HepG2 (cell line): ENCODE data around the gene CPSF4. TPM values are rescaled to one million over a fixed set of nuclear protein-coding genes. Genes with fewer than 3 reads are reported as not detected.

Experiments used
- ATAC-seq: fragments of 200-7000 bp; cut with Tn5 transposase; 3 replicates; pipeline ENCODE4 v1.9.1; 2020; ENCODE audit warnings: mild to moderate bottlenecking, moderate library complexity
- BruUV-seq: library from RNA; stranded (reverse); fragments of 400-500 nt; replicated peaks from 2 replicates; lab custom pipeline; 2021; lab: Mats Ljungman, UMichigan
- CTCF ChIA-PET: fragments of 300-600 bp; formaldehyde crosslinking; extraction: SDS; loops from one replicate; lab custom pipeline; 2021; ENCODE audit warnings: low total read pairs, inconsistent platforms, low intra/inter-chr PET ratio; lab: Yijun Ruan, JAX
- POLR2A ChIA-PET: fragments of 350-600 bp; sonication (Branson Sonifier 250); formaldehyde crosslinking; loops from one replicate; lab custom pipeline; 2020; ENCODE audit warnings: antibody characterized with exemption, inconsistent platforms; lab: Yijun Ruan, JAX
- DNase-seq: peaks from one replicate; pipeline ENCODE4 v3.0.0-alpha.2; 2015; ENCODE audit warnings: low spot score
- FAIRE-seq: peaks from 3 replicates; lab custom pipeline; 2011; peaks lifted over from hg19 to GRCh38; lab: Jason Lieb, UNC
- H2AFZ ChIP-seq: one replicate; pipeline ENCODE4 v1.6.1; 2011; ENCODE audit warnings: low read length, inconsistent platforms
- H3K27ac ChIP-seq: fragments of 300-600 bp; 3 replicates; pipeline ENCODE4 v1.8.0; 2011; ENCODE audit warnings: mixed run types, mild to moderate bottlenecking, mixed read lengths, low read length, inconsistent platforms; ENCODE audit not compliant: insufficient read depth; ENCODE audit errors: extremely low read length
- H3K27me3 ChIP-seq, 2 experiments: fragments of 200-600 bp in 1 of 2; 2 replicates in 1 of 2; 3 replicates in 1 of 2; pipeline versions ENCODE4 v1.6.0 to v1.8.0; 2011; ENCODE audit warnings: low read length in 2 of 2, mild to moderate bottlenecking in 2 of 2, moderate library complexity in 2 of 2, inconsistent platforms in 1 of 2; ENCODE audit not compliant: insufficient read depth in 2 of 2, control insufficient read depth in 1 of 2
- H3K36me3 ChIP-seq, 2 experiments: fragments of 200-600 bp in 1 of 2; replicated peaks in 1 of 2; 2 replicates in 1 of 2; 3 replicates in 1 of 2; pipeline versions ENCODE4 v1.5.1 to v1.8.0; 2011; ENCODE audit warnings: low read length in 2 of 2, inconsistent platforms in 1 of 2; ENCODE audit not compliant: insufficient read depth in 2 of 2, control insufficient read depth in 1 of 2
- H3K4me1 ChIP-seq: 2 replicates; pipeline ENCODE4 v1.5.1; 2012; ENCODE audit warnings: low read length, inconsistent platforms; ENCODE audit not compliant: insufficient read depth
- H3K4me2 ChIP-seq: 2 replicates; pipeline ENCODE4 v1.6.0; 2011; ENCODE audit warnings: low read depth, low read length, inconsistent platforms
- H3K4me3 ChIP-seq, 3 experiments: fragments of 200-600 bp in 1 of 3; sonication (generic), shearing (Covaris generic) in 1 of 3; replicated peaks in 1 of 3; 2 replicates each; pipeline ENCODE4 v1.5.1; 2011 to 2016; ENCODE audit warnings: low read length in 3 of 3, inconsistent platforms in 2 of 3, low read depth in 2 of 3, mild to moderate bottlenecking in 2 of 3, control low read depth in 1 of 3, mixed read lengths in 1 of 3; ENCODE audit not compliant: insufficient read depth in 1 of 3
- H3K79me2 ChIP-seq: one replicate; pipeline ENCODE4 v1.6.1; 2011; ENCODE audit warnings: low read length, inconsistent platforms; ENCODE audit not compliant: insufficient read depth
- H3K9ac ChIP-seq: 2 replicates; pipeline ENCODE4 v1.6.0; 2011; ENCODE audit warnings: mild to moderate bottlenecking, low read depth, low read length, inconsistent platforms; ENCODE audit not compliant: insufficient read depth
- H3K9me3 ChIP-seq: 2 replicates; pipeline ENCODE4 v1.5.1; 2012; ENCODE audit warnings: mild to moderate bottlenecking, low read length
- H4K20me1 ChIP-seq: 2 replicates; pipeline ENCODE4 v1.6.0; 2011; ENCODE audit warnings: inconsistent platforms, mild to moderate bottlenecking, low read length, moderate library complexity; ENCODE audit not compliant: insufficient read depth
- ARNTL ChIP-seq: sonication (generic); formaldehyde crosslinking; IDR thresholded peaks from 2 replicates; pipeline ENCODE4 v1.4.0; 2020; ENCODE audit warnings: mild to moderate bottlenecking, missing genetic modification reagents
- BHLHE40 ChIP-seq: IDR thresholded peaks from 2 replicates; pipeline ENCODE4 v1.6.1; 2011; ENCODE audit warnings: low read length, improper control_type of control experiment
- CBX1 ChIP-seq: IDR thresholded peaks from one replicate; pipeline ENCODE4 v1.6.1; 2016; ENCODE audit warnings: antibody characterized with exemption, low read depth
- DR1 ChIP-seq: sonication (generic); formaldehyde crosslinking; IDR thresholded peaks from 2 replicates; pipeline ENCODE4 v1.8.0; 2021; ENCODE audit warnings: mild to moderate bottlenecking, missing genetic modification reagents, inconsistent platforms
- FOSL2 ChIP-seq: sonication (generic); formaldehyde crosslinking; IDR thresholded peaks from 2 replicates; pipeline ENCODE4 v1.4.0; 2020; ENCODE audit warnings: missing genetic modification reagents
- HNRNPLL ChIP-seq: fragments of 200-400 bp; formaldehyde crosslinking; IDR thresholded peaks from 2 replicates; pipeline ENCODE4 v1.6.1; 2017; ENCODE audit warnings: mild to moderate bottlenecking, low read depth, low read length; ENCODE audit not compliant: poor library complexity, severe bottlenecking
- HOXD1 ChIP-seq: sonication (generic); formaldehyde crosslinking; IDR thresholded peaks from 2 replicates; pipeline ENCODE4 v1.5.0; 2020; ENCODE audit warnings: missing genetic modification reagents
- MED1 ChIP-seq: sonication (generic); formaldehyde crosslinking; IDR thresholded peaks from 2 replicates; pipeline ENCODE4 v1.4.0; 2020; ENCODE audit warnings: missing genetic modification reagents
- POLR2AphosphoS5 ChIP-seq: IDR thresholded peaks from 2 replicates; pipeline ENCODE4 v1.6.1; 2012; ENCODE audit warnings: low read depth, low read length
- PRMT3 ChIP-seq: sonication (generic); formaldehyde crosslinking; IDR thresholded peaks from 2 replicates; pipeline ENCODE4 v1.8.1; 2022; ENCODE audit warnings: low read depth, mild to moderate bottlenecking, moderate library complexity, missing genetic modification reagents, borderline replicate concordance
- RBM22 ChIP-seq: fragments of 200-400 bp; formaldehyde crosslinking; optimal IDR thresholded peaks from 2 replicates; pipeline ENCODE3; 2017; ENCODE audit warnings: mild to moderate bottlenecking, low read length, moderate library complexity
- SCMH1 ChIP-seq: sonication (generic); formaldehyde crosslinking; IDR thresholded peaks from 2 replicates; pipeline ENCODE4 v1.9.0; 2021; ENCODE audit warnings: missing genetic modification reagents, mild to moderate bottlenecking, borderline replicate concordance
- ZNF547 ChIP-seq: sonication (generic); formaldehyde crosslinking; IDR thresholded peaks from 2 replicates; pipeline ENCODE4 v1.5.1; 2020; ENCODE audit warnings: mild to moderate bottlenecking, missing genetic modification reagents
- ZNF777 ChIP-seq: sonication (generic); formaldehyde crosslinking; IDR thresholded peaks from 2 replicates; pipeline ENCODE4 v1.4.0; 2020; ENCODE audit warnings: missing genetic modification reagents
- WGBS: methylation state at CpG from one replicate; pipeline ENCODE4 v1.1.6; 2017; ENCODE audit warnings: low lambda C conversion rate; 5-methylcytosine and 5-hydroxymethylcytosine counted together
- in situ Hi-C: cut with HindIII; loops from 2 replicates; pipeline ENCODE4 v1.10.0; 2017; ENCODE audit warnings: low pct_unique_long_range_greater_than_20kb; ENCODE audit not compliant: extremely low pct_ligation_motif_present
- intact Hi-C: fragments of 100-400 bp; cut with micrococcal nuclease; formaldehyde crosslinking; loops from one replicate; pipeline ENCODE4 v1.10.0; 2022; ENCODE audit not compliant: unreplicated experiment
- polyA plus RNA-seq, 8 experiments: library from polyadenylated mRNA; depleted of rRNA in 3 of 8; stranded (reverse) in 7 of 8; unstranded in 1 of 8; fragments of >200 nt; fragmentation: Illumina TruSeq in 4 of 8; extraction: Trizol in 4 of 8; gene quantifications; 2 replicates each; pipeline versions ENCODE4 v1.2.1 to v1.2.3, GENCODE V29; 2011 to 2016; ENCODE audit warnings: low read depth in 4 of 8, missing spikeins in 1 of 8, mixed read lengths in 1 of 8; ENCODE audit not compliant: insufficient read depth in 1 of 8
- total RNA-seq, 5 experiments: library from RNA; depleted of rRNA; stranded (reverse); fragments of >200 nt; fragmentation: Illumina TruSeq; extraction: Trizol; gene quantifications; 2 replicates each; pipeline ENCODE4 v1.2.3, GENCODE V29; 2016; ENCODE audit warnings: low read depth in 1 of 5
- TF ChIP-seq, protein P1 (sequence below): sonication (generic); formaldehyde crosslinking; IDR thresholded peaks from 2 replicates; pipeline ENCODE4 v1.8.1; 2022; ENCODE audit warnings: mild to moderate bottlenecking, missing genetic modification reagents
- TF ChIP-seq, protein P2 (sequence below): sonication (generic); formaldehyde crosslinking; IDR thresholded peaks from 2 replicates; pipeline ENCODE4 v1.4.0; 2020; ENCODE audit warnings: missing genetic modification reagents
- TF ChIP-seq, protein P3 (sequence below): IDR thresholded peaks from 2 replicates; pipeline ENCODE4 v1.6.1; 2018; ENCODE audit warnings: missing genetic modification reagents, mild to moderate bottlenecking, missing compliant biosample characterization

The CPSF4 gene
- total and polyA plus RNA-seq, 2 of the 13 experiments (the other 11 are each of a cell fraction or from before 2014, with no cell fraction given): 34.1 to 49.6 TPM

DNA sequence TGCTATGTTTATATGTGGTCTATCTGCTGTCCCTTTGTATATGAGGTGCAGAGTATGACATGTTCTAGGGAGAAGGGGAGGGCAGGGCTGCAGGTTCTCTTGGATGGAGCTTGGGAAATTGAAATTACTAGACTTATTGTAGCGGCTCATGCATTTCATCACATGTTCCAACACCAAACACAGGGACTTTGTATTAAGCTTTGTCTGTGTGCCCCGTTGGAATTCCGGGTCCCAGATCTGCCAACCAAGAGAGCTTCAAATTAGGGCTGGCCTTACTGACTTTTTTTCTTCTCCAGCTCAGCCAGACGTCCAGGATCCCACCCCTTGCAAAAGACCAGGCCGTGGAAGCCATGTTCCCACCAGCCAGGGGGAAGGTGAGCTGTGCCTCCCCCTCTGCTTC is 37.4 kb downstream of the CPSF4 start:
- TF ChIP-seq CBX1 (no peak), ZNF547 (CRISPR knock-in tag) (no peak), HOXD1 (CRISPR knock-in tag) (no peak), BHLHE40 (no peak), HNRNPLL (no peak), SCMH1 (CRISPR knock-in tag) (no peak), POLR2AphosphoS5 (no peak), DR1 (CRISPR knock-in tag) (no peak), FOSL2 (no peak), PRMT3 (CRISPR knock-in tag) (no peak), ZNF777 (CRISPR knock-in tag) (no peak), ARNTL (no peak), RBM22 (no peak), MED1 (CRISPR knock-in tag) (no peak)
- TF ChIP-seq, protein P1, sequence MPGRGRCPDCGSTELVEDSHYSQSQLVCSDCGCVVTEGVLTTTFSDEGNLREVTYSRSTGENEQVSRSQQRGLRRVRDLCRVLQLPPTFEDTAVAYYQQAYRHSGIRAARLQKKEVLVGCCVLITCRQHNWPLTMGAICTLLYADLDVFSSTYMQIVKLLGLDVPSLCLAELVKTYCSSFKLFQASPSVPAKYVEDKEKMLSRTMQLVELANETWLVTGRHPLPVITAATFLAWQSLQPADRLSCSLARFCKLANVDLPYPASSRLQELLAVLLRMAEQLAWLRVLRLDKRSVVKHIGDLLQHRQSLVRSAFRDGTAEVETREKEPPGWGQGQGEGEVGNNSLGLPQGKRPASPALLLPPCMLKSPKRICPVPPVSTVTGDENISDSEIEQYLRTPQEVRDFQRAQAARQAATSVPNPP (CRISPR knock-in tag): no peak
- TF ChIP-seq, protein P2, sequence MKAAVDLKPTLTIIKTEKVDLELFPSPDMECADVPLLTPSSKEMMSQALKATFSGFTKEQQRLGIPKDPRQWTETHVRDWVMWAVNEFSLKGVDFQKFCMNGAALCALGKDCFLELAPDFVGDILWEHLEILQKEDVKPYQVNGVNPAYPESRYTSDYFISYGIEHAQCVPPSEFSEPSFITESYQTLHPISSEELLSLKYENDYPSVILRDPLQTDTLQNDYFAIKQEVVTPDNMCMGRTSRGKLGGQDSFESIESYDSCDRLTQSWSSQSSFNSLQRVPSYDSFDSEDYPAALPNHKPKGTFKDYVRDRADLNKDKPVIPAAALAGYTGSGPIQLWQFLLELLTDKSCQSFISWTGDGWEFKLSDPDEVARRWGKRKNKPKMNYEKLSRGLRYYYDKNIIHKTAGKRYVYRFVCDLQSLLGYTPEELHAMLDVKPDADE: no peak
- TF ChIP-seq, protein P3, sequence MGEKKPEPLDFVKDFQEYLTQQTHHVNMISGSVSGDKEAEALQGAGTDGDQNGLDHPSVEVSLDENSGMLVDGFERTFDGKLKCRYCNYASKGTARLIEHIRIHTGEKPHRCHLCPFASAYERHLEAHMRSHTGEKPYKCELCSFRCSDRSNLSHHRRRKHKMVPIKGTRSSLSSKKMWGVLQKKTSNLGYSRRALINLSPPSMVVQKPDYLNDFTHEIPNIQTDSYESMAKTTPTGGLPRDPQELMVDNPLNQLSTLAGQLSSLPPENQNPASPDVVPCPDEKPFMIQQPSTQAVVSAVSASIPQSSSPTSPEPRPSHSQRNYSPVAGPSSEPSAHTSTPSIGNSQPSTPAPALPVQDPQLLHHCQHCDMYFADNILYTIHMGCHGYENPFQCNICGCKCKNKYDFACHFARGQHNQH (CRISPR knock-in tag): no peak
- H3K9ac ChIP-seq: no peak overlapping the region
- H3K4me3 ChIP-seq: no peak overlapping the region
- no TSS peak for BruUV-seq
- H3K27me3 ChIP-seq: no peaks in the 10 kb centered on the region
- no peak for FAIRE-seq
- CTCF ChIA-PET: no interaction called here
- no peak overlapping the region for H3K27ac ChIP-seq
- ATAC-seq: no peak
- H3K4me2 ChIP-seq: no peak overlapping the region; the same call in 1 of the 2 replicates
- intact Hi-C loops (no loop called here), in situ Hi-C loops (no loop called here)
- WGBS: 100% methylated on average over 1 of the region's 5 CpGs
- peaks cover 17 to 39% of the 10 kb centered on the region in 2 experiments for H3K36me3 ChIP-seq
- H3K9me3 ChIP-seq: no peaks in the 10 kb centered on the region
- H3K79me2 ChIP-seq: peaks cover 65% of the 10 kb centered on the region
- peaks cover 3% of the 10 kb centered on the region; the same call in 1 of the 2 replicates for H4K20me1 ChIP-seq
- DNase-seq: no peak
- no peak overlapping the region for H2AFZ ChIP-seq
- peaks cover 38% of the 10 kb centered on the region for H3K4me1 ChIP-seq
- POLR2A ChIA-PET: interaction anchor here (1.1 kb wide), 1 partner anchor 11 kb away, joined by 4 read pairs; no protein-coding TSS in a partner anchor
